Measurements from ENCODE around the gene PLEKHM3.
"Not testable (repeated sequence)": the region's sequence is repeated elsewhere in the genome, so short reads cannot be mapped to it uniquely, and the experiment has no call there.

PLEKHM3 gene

DNA sequence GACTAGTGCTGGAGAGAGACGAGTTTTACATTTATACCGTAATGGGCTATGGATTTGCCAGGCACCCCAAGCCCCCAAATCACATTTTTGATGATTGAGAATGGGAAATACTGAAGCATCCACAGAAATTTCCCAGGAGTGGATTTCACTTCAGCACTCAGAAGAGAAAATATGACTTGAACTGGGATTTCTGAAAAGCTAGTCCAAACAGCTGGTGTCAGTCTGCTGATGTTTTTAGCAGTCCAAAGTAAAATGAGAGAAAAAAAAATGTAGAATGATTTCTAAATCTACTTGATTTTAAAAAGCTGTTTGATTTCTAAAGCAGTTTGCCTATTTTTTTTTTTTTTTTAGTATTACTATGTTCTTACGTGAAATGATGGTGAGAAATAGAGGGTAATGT is 105.0 kb downstream of the PLEKHM3 start:
- FAIRE-seq: no peak

GRCh38 chr2:207919164-207919919 is 106.0 kb downstream of the PLEKHM3 start:
- no peak for FAIRE-seq

DNA sequence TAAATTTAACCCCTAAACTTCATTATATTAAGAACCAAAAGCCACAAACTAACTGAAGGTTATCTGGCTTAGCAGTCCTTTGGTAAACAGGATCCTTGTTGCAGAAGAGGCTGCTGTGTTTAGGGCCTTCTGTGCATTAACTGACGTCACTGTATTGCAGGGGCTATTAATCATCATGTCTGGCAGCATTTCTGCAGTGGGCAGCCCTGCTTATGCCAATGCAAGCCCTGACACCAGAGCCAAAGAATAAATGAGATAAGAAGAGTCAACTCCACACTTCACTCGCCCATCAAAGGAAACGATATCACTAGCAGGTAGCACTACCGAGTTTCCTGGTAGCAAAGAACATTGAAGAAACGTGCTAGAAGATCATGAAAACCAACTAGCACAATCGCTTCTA is 110.6 kb downstream of the PLEKHM3 start:
- FAIRE-seq: no peak

DNA sequence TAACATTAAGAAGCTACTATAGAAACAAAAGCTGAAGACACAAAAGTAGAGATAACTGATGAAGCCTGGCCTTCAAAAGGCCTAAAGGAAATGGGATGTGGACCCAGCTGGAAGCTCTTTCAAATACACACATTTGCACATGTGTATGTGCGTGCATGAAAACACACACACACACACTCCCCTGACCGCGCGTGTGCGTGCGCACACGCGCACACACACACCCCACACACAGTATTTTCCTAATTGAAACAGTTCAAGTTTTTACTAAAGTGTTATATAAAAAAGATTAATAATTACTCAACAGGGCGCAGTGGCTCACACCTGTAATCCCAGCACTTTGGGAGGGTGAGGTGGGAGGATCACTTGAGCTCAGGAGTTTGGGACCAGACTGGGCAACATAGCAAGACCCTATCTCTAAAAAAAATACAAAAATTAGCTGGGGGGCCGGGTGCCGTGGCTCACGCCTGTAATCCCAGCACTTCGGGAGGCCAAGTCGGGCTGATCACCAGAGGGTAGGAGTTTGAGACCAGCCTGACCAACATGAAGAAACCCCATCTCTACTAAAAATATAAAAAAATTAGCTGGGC is 111.5 kb downstream of the PLEKHM3 start:
- FAIRE-seq: no peak

DNA sequence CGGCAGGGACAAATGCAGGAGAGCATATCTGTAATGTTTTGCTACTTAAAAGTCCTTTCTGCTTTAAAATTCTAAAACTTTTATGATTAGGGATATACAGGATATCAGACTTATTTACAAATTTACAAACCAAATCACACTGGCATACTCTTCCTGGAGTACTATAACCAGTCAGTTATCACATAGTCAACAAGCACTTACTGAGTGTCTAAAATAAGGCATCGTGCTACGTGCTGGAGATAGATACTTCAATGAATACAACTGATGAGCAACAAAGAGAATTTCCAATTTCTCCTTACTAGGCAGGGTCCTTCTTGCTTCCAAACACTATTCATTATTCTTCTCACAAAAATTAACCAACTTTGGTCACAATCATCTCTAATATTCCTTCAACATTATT is 113.5 kb downstream of the PLEKHM3 start:
- no peak for FAIRE-seq

DNA sequence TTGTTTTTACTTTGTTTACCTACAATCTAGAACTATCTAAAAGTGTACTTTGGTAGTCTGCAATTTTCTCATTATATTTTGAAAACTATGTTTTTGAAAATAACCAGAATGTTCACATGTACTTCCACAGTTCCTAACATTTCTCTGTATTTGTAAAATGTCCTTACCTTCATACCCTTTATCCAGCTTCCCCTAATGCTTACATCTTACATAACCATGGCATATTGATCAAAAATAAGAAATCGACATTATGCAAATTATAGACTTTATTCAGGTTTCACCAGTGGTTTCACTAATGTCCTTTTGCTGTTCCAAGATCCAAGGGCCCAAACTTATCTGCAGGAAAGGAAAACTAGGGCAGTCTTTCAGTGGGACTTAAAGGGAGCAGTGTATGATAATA is 114.1 kb downstream of the PLEKHM3 start:
- FAIRE-seq: no peak

DNA sequence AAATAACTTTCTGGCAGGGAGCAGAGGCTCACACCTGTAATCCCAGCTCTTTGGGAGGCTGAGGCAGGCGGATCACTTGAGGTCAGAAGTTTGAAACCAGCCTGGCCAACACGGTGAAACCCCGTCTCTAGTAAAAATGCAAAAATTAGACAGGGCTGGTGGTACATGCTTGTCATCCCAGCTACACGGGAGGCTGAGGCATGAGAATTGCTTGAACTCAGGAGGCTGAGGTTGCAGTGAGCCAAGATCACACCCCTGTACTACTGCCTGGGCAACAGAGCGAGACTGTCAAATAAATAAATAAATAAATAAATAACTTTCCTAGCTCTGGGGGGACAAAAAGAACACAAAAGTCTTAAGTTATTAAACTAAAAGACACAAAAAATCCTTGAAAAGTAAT is 118.8 kb downstream of the PLEKHM3 start:
- FAIRE-seq: not testable (repeated sequence)

DNA sequence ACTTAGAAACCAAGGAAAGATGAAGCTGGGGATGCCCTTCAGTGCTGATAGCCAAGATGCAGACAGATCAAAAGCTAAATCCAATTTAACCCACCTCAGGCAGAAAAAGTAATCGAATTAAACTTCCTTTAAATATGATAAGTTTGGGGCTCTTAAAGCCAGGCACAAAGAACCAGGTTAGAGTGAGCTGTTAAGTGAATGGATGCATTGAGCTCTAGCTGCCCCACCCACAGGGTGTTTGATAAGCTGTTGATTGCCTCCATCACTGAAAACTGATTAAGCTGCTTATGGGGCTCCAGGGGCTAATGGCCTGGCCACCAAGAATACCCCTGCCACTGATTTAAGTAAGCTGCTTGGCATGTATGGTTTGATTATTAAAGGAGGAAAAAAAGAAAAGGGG is 119.8 kb downstream of the PLEKHM3 start:
- no peak for FAIRE-seq

DNA sequence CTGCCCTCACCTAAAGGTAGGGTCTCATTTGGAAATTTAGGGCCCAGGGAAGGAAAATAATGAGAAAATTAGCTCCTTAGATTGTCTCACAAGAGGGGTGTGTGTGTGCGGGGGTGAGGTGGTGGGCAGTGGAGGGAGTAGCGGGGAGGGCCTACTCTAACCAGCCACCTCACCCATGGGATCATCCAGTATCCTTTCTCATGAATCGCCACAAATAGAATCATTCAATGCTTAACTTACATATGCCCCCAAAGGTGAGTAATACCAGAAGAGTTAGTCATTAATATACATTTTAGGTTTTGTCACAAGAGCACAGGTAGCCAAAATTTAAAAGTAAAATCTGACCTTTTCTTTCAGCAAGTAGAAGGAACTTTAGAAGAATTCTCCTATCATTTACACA is 122.1 kb downstream of the PLEKHM3 start:
- no peak for FAIRE-seq

DNA sequence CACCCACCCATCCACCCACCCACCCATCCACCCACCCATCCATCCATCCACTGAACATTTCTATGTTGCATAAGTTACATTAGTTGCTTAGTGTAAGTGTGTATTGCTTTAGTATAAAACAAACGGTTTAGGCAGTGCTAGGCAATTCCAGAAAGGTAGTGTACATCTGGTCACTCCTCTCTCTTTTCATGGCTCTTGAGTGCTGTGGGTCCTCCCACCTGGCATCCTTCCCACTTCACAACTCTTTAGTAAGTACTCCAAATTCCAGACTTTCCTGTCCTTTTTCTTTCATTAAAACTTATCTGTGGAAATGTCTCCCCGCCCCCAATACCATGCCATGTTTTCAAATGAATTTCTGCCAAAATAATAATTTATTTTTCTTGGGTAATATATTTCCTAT is 122.5 kb downstream of the PLEKHM3 start:
- FAIRE-seq: no peak

DNA sequence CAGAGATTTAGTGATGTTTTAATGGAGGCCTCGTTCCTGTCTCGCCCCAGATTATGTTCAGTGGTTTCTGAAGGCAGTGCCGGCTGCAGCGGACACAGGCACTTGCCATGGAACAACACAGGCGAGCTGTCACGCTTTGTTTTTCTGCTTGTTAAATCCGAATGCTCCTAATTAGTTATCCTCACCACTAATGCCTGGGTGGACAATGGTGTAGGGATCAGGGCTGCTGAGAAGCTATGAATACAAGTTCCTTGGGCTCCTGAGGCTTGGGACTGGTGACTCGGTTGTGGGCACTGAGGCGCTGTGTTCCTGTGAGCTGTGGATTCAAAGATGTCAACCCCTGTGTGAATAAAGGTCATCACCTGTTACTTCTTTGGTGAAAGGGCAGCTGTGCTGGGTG is 123.5 kb downstream of the PLEKHM3 start:
- no peak for FAIRE-seq

DNA sequence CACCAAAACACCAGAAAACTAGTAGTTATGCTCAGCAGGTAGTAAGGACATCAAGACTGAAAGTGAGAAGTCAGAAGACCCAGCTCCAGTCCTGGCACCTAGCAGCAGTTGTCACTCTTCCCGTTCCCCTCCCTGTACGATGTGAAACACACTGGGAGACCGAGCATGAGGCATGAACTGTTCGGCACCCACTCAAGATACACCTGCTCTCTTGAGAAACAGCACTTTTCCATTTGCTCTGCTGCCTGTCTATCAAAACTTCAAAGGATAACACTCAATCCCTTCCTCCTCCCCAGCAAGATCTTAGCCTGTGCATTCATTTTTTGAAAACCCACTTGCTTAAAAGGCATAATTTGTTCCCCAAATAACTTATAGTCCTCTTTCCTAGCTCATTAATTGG is 123.9 kb downstream of the PLEKHM3 start:
- FAIRE-seq: no peak

DNA sequence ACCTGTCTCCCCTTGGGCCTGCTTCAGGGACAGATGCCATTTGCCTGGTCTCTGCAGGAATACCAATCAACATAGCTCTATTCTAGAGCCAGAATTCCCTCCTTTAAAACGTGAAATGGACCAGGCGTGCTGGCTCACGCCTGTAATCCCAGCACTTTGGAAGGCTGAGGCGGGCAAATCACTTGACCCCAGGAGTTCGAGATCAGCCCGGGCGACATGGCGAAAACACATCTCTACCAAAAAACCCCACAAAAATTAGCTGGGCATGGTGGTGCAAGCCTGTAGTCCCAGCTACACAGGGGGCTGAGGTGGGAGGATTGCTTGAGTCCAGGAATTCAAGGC is 127.0 kb downstream of the PLEKHM3 start:
- no peak for FAIRE-seq

GRCh38 chr2:207897541-207898353 is 127.6 kb downstream of the PLEKHM3 start:
- no peak for FAIRE-seq

DNA sequence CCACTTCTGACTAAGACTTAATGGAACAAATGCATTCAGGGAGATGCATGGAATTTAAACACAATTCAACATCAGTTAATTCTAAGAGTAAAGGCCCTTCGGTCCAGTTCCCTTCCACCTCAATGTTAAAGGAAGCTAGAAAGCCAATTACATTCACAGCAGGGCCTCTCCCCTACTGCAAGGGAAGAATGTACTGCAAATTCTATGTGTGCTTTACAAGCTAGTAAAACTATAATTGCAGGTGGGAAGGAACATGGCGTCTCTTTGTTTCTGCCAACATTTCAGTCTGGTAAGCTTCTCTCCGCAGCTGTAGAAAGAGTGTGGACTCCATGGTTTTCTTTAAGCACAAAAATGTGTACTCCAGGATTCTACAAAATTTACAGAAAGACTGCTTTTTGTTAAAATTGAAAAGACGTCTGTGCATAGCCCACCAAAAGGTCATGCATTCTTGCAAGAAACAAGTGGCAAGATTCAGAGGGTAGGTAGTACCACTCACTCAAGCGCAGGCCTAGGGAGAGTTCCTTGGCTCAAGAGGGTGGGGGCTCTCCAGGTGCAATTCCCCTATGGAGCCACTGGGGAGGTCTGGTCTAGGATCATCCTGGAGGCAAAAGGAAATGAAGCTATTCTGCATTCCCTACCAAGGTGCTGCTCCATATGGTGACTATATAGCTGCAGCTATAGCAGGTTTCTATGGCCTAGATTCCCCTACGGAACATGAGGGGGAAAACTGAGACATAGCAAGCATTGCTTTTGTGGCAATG is 128.6 kb downstream of the PLEKHM3 start:
- FAIRE-seq: no peak

GRCh38 chr2:207895274-207895860 is 130.0 kb downstream of the PLEKHM3 start:
- no peak for FAIRE-seq

- no peak for FAIRE-seq
These were observed 132.5 kb downstream of the PLEKHM3 start for GRCh38 chr2:207892716-207893402.

DNA sequence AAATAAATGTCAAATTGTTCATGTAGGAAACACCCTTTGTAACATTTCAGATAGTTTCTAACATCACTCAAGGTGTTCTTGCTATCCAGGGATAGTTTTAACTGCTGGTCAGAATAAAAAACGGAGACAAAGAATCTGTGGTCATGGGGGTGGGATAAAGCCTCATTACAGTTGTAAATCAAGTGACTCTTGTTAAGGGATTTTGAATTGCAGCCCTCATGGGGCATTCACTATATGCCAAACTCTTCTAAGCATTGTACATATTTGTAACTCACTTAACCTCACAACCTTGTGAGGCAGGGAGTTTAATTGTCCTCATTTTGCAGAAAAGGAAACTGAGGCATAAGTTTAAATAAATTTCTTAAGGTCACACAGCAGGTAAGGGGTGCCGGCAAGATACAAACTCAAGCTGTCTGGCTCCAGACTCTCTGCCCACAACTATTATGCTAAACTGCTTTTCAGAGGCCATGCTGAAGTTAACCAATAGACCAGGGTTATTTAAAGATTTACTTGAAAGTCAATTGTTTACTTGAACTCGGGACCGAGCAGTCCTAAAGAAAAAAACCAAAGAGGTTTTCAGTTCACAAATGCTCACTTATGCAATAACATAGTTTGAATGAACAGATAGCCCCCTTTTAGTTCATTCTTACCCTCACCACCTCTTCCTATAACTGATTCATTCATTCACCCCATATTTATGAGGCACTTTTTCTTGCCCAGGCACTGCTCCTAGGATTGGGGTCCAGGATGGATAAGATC is 134.1 kb downstream of the PLEKHM3 start:
- FAIRE-seq: no peak

- FAIRE-seq: no peak
These were observed 137.8 kb downstream of the PLEKHM3 start for GRCh38 chr2:207887500-207887899.

DNA sequence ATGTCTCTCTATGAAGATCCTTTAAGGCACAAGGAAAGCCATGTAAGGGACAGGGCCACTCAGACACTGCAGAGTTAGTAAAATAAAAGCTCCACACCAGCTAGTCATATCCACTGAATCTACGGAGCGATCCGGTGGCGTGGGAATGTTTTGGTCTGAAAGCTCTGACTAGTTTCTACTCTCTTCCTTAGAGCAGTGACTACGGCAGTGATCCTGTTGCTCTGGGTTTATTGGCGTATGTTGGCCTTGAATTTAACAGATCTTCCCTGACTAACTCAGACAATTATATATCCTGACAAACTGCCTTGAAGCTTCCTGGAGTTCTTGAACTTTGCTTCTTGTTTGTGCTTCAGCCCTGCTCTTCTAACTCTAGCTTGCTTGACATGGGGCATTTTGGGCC is 140.3 kb downstream of the PLEKHM3 start:
- FAIRE-seq: no peak

GRCh38 chr2:207884127-207884526 is 141.2 kb downstream of the PLEKHM3 start:
- no peak for FAIRE-seq

Measured in A204.1 (cell line).